Measurements from ENCODE around the gene NPPC. TPM values are rescaled to one million over a fixed set of nuclear protein-coding genes. Genes with fewer than 3 reads are reported as not detected.

Gene NPPC
- total RNA-seq, 1 experiment from 2014 or later, result not detected

- Histone ChIP-seq H3K36me3 (no peaks in the 10 kb centered on the region), H3K4me3 (no peak overlapping the region), H3K9me3 (no peaks in the 10 kb centered on the region), H3K27me3 (peaks cover 12% of the 10 kb centered on the region)
- no peak for DNase-seq
These were observed 1.3 kb upstream of the NPPC start for GRCh38 chr2:231927566-231927890.

- no peak overlapping the region for H3K4me3 ChIP-seq
- no peak for DNase-seq
- no peaks in the 10 kb centered on the region for H3K9me3 ChIP-seq
- peaks cover 12% of the 10 kb centered on the region for H3K27me3 ChIP-seq
- no peaks in the 10 kb centered on the region for H3K36me3 ChIP-seq
These were observed 767 bp upstream of the NPPC start for GRCh38 chr2:231926761-231927565.

GRCh38 chr2:231925303-231926179 is 655 bp downstream of the NPPC start:
- no peaks in the 10 kb centered on the region for H3K36me3 ChIP-seq
- no peaks in the 10 kb centered on the region for H3K9me3 ChIP-seq
- H3K4me3 ChIP-seq, result peak overlapping the region; percentile 47
- DNase-seq, result peak; percentile 79
- peaks cover 12% of the 10 kb centered on the region for H3K27me3 ChIP-seq

GRCh38 chr2:231924889-231925275 is 1.3 kb downstream of the NPPC start:
- H3K9me3 ChIP-seq, result no peaks in the 10 kb centered on the region
- no peaks in the 10 kb centered on the region for H3K36me3 ChIP-seq
- H3K27me3 ChIP-seq, result peaks cover 12% of the 10 kb centered on the region
- no peak overlapping the region; the same call in 1 of the 2 replicates for H3K4me3 ChIP-seq
- DNase-seq, result no peak

GRCh38 chr2:231923951-231924888 is 2.0 kb downstream of the NPPC start:
- H3K36me3 ChIP-seq, result no peaks in the 10 kb centered on the region
- DNase-seq, result no peak
- H3K27me3 ChIP-seq, result peaks cover 12% of the 10 kb centered on the region
- H3K9me3 ChIP-seq, result no peaks in the 10 kb centered on the region
- no peak overlapping the region for H3K4me3 ChIP-seq

GRCh38 chr2:231923010-231923344 is 3.2 kb downstream of the NPPC start:
- H3K27me3 ChIP-seq, result peaks cover 12% of the 10 kb centered on the region
- no peaks in the 10 kb centered on the region for H3K36me3 ChIP-seq
- no peak for DNase-seq
- no peak overlapping the region for H3K4me3 ChIP-seq
- H3K9me3 ChIP-seq, result no peaks in the 10 kb centered on the region

- H3K4me3 ChIP-seq, result no peak overlapping the region
- H3K27me3 ChIP-seq, result peaks cover 12% of the 10 kb centered on the region
- no peak for DNase-seq
- H3K9me3 ChIP-seq, result no peaks in the 10 kb centered on the region
- no peaks in the 10 kb centered on the region for H3K36me3 ChIP-seq
These were observed 3.7 kb downstream of the NPPC start for GRCh38 chr2:231922311-231923009.

GRCh38 chr2:231920795-231921194 is 5.4 kb downstream of the NPPC start:
- H3K27me3 ChIP-seq, result peaks cover 4% of the 10 kb centered on the region
- no peak for DNase-seq

GRCh38 chr2:231920366-231920765 is 5.8 kb downstream of the NPPC start:
- DNase-seq, result no peak
- Histone ChIP-seq H3K4me3 (no peak overlapping the region), H3K9me3 (no peaks in the 10 kb centered on the region), H3K27me3 (peaks cover under 1% of the 10 kb centered on the region; the same call in 1 of the 2 replicates), H3K36me3 (no peaks in the 10 kb centered on the region)

More at GRCh38 chr2:231920795-231921194, 5.4 kb downstream of the NPPC start:
- Histone ChIP-seq H3K36me3 (no peaks in the 10 kb centered on the region), H3K4me3 (no peak overlapping the region), H3K9me3 (no peaks in the 10 kb centered on the region)

- H3K27me3 ChIP-seq, result no peaks in the 10 kb centered on the region
- H3K4me3 ChIP-seq, result no peak overlapping the region
- no peaks in the 10 kb centered on the region for H3K9me3 ChIP-seq
- DNase-seq, result no peak
- H3K36me3 ChIP-seq, result no peaks in the 10 kb centered on the region
These were observed 6.7 kb downstream of the NPPC start for GRCh38 chr2:231919341-231920035.

GRCh38 chr2:231918501-231919330 is 7.5 kb downstream of the NPPC start:
- DNase-seq, result no peak
- Histone ChIP-seq H3K4me3 (no peak overlapping the region), H3K27me3 (no peaks in the 10 kb centered on the region), H3K36me3 (no peaks in the 10 kb centered on the region), H3K9me3 (no peaks in the 10 kb centered on the region)

GRCh38 chr2:231917280-231918066 is 8.7 kb downstream of the NPPC start:
- no peak overlapping the region for H3K4me3 ChIP-seq
- no peaks in the 10 kb centered on the region for H3K9me3 ChIP-seq
- DNase-seq, result no peak
- no peaks in the 10 kb centered on the region for H3K27me3 ChIP-seq
- no peaks in the 10 kb centered on the region for H3K36me3 ChIP-seq

- no peak overlapping the region for H3K4me3 ChIP-seq
- no peaks in the 10 kb centered on the region for H3K27me3 ChIP-seq
- H3K36me3 ChIP-seq, result no peaks in the 10 kb centered on the region
- no peak for DNase-seq
- no peaks in the 10 kb centered on the region for H3K9me3 ChIP-seq
These were observed 12.0 kb downstream of the NPPC start for GRCh38 chr2:231914077-231914690.

- H3K9me3 ChIP-seq, result no peaks in the 10 kb centered on the region
- no peak for DNase-seq
- H3K27me3 ChIP-seq, result no peaks in the 10 kb centered on the region
- no peak overlapping the region for H3K4me3 ChIP-seq
- H3K36me3 ChIP-seq, result no peaks in the 10 kb centered on the region
These were observed 14.8 kb downstream of the NPPC start for GRCh38 chr2:231911381-231911780.
